Coronary artery (tissue), 2 donors: Measurements from ENCODE around the gene MIGA2.
"Not testable (repeated sequence)": the region's sequence is repeated elsewhere in the genome, so short reads cannot be mapped to it uniquely, and the experiment has no call there.

Source experiments
- DNase-seq: peaks from one replicate; pipeline ENCODE4 v3.0.0-alpha.2; 2017; ENCODE audit warnings: low spot score
- H3K27ac ChIP-seq, 2 donors: fragments of 200-600 bp; sonication (generic); one replicate each; pipeline ENCODE4 v1.5.1; 2016 to 2019
- H3K4me3 ChIP-seq: fragments of 200-600 bp; sonication (generic); 2 replicates; pipeline ENCODE4 v1.5.1; 2016; ENCODE audit warnings: mild to moderate bottlenecking, moderate library complexity
- CTCF ChIP-seq: fragments of 200-600 bp; sonication (generic); IDR thresholded peaks from one replicate; pipeline ENCODE4 v1.5.1; 2019; ENCODE audit warnings: antibody characterized with exemption

The MIGA2 gene

GRCh38 chr9:129001504-129002325, 34.7 kb upstream of the MIGA2 start:
- DNase-seq = no peak
- no peak for TF ChIP-seq CTCF
- no peak overlapping the region for H3K27ac ChIP-seq
- H3K4me3 ChIP-seq = no peak overlapping the region

GRCh38 chr9:129002992-129003391, 33.4 kb upstream of the MIGA2 start:
- TF ChIP-seq CTCF = no peak
- no peak for DNase-seq
- H3K27ac ChIP-seq = no peak overlapping the region
- H3K4me3 ChIP-seq = no peak overlapping the region

GRCh38 chr9:129004173-129004572, 32.3 kb upstream of the MIGA2 start:
- not testable (repeated sequence) for H3K27ac ChIP-seq, DNase-seq, H3K4me3 ChIP-seq

GRCh38 chr9:129005336-129005997, 31.0 kb upstream of the MIGA2 start:
- TF ChIP-seq CTCF = no peak
- no peak overlapping the region for H3K27ac ChIP-seq
- no peak overlapping the region for H3K4me3 ChIP-seq
- DNase-seq = no peak

GRCh38 chr9:129006328-129007034, 29.9 kb upstream of the MIGA2 start:
- H3K27ac ChIP-seq = peak overlapping the region; percentile 33 to 55
- peak; percentile 62 for TF ChIP-seq CTCF
- no peak for DNase-seq
- H3K4me3 ChIP-seq = no peak overlapping the region

GRCh38 chr9:129007035-129007765, 29.2 kb upstream of the MIGA2 start:
- no peak for DNase-seq
- peak overlapping the region; percentile 33 to 55 for H3K27ac ChIP-seq
- no peak for TF ChIP-seq CTCF
- H3K4me3 ChIP-seq = no peak overlapping the region
